ENCODE measurements around the gene TUNAR. TPM values are rescaled to one million over a fixed set of nuclear protein-coding genes. Genes with fewer than 3 reads are reported as not detected.

Gene TUNAR
- polyA plus RNA-seq, 4 donors: 0.38 to 1.8 (median 0.56) TPM

DNA sequence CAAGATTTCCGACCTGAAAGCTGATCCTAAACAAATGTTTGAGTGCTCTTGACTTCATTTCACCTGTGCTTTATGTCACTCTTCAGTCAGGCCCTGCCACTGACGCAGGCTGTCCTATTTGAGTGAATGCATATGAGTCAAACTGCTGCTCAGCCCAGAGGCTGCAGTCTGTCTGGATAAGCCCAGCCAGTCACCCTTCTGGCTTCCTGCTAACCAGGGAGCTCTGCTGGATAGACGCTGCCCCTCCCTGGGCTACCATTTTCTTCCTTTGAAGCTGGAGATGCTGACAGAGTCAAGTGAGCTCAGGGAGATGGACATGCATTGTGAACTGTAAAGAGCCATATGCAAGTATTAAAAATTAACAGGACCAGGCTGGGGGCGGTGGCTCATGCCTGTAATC, 5.1 kb upstream of the TUNAR start:
- no peak for DNase-seq (ENCODE audit: low read depth in 4 of 4, low spot score in 2 of 4)

DNA sequence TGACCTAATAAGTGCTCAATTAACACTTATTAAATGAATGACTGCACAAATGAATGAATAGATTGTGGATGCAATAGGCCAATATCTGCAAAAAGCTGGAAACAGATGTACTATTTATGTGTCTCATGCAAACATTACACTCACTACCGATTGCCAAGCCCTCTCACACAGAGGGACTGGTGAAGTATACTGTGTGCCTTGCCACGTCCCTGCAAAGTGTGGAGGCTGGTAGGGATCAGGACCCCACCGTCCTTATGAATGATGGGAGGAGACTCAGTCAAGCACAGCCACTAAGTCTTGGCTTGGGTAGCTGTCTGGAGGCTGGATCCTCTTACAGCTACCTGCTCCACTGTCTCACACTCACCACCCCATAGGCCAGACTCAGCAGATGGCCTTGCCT, 3.9 kb upstream of the TUNAR start:
- DNase-seq (ENCODE audit: low read depth in 4 of 4, low spot score in 2 of 4): no peak

DNA sequence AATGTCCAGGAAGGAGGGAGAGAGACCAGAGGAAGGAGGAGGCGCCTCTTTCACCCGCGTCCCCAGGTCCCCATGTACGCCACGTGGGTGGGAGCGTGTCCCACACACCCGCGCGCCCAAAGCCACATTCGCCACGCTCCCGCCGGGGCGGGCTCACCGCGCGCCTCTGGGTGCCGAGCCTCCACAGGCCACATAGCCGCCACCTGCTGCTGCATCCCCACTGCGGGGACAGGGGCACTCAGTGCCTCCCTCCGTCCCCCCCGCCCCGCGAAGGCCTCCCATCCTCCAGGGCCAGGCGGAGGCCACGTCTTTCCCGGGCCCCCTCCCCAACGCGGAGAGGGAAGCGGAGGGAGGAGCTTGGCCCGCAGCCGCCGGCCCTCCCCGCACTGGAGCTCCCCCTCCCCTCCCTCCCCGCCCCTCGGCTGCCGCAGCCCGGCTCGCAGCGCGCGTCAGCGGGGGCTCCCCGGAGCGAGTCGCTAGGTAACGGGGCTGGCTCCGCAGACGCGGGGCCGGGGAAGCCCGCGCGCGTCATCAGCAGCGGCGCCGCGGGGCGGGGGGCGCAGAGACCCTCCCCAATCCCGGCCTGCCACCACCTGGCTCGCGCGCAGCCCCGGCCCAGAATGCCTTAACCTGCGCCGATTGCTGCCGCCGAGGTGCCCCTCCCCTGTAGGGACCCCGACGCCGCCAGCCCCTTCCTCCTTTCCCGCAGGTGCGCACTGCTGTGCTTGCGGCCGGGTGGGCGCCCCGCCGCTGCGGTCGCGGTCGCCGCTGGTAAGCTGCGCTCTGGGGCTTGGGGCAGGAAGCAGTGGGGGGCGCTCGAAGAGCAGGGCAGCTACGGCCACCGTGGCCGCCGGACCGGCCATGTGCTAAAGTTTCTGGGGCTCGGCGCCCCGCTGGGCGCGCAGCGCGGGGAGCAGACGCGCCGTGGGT, 536 bp upstream of the TUNAR start:
- DNase-seq (ENCODE audit: low read depth in 4 of 4, low spot score in 2 of 4): no peak

DNA sequence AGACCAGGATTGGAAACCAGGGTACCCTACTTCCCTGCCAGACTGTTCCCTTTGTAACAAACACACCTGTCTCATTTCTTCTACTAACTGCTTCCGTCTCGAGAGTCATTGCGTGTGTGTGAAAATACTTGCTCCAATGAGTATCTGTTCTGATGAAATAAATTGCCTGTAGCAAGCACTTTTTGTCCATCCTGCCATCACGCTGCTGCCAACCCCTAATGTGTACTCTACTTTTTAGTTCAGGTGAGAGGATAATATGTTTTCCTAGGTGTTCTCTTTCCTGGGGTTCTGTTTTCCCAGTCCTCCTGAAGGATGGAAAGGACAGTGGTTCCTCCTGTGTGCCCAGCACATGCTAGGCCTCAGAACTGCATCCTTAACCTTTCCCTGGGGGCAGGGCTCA, 1.0 kb downstream of the TUNAR start:
- DNase-seq (ENCODE audit: low read depth in 4 of 4, low spot score in 2 of 4): no peak

DNA sequence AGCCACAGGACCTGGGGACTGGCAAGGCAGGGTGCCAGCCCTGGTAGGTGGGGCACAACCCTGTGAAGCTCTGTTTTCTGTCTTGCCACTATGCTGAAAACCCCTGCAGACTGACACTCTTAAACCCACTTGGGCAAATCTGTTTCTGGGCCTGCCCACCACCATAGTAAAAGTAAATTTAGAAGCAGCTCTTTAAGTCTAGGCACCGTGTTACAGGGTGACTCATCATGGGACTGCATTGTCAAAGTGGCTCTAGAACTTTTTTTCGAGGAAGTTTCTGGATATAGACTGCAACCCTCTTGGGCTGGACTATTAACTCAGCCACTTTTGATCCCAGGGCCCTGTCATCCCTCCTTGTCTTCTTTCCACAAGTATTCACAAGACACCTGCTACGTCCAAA, 7.7 kb downstream of the TUNAR start:
- DNase-seq (ENCODE audit: low read depth in 4 of 4, low spot score in 2 of 4): no peak

DNA sequence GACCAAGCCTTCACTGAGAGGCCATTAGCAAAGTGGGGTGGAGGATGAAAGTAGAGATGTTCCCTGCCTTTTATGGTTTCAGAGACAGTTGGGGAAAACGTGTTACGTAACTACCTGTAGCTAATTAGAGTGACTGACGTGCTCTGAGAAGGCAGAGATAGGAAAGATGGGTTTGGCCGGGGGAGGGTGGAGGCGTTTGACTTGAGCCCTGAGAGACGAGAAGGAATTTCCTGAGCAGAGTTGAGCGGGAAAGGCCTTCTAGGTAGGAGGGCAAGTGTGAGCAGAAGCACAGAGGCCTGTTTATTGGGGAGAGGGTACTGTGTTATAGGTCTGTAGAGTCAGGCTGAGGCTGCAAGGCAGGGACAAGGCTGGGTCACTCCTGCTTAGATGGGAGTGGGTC, 8.6 kb downstream of the TUNAR start:
- DNase-seq (ENCODE audit: low read depth in 4 of 4, low spot score in 2 of 4): no peak

DNA sequence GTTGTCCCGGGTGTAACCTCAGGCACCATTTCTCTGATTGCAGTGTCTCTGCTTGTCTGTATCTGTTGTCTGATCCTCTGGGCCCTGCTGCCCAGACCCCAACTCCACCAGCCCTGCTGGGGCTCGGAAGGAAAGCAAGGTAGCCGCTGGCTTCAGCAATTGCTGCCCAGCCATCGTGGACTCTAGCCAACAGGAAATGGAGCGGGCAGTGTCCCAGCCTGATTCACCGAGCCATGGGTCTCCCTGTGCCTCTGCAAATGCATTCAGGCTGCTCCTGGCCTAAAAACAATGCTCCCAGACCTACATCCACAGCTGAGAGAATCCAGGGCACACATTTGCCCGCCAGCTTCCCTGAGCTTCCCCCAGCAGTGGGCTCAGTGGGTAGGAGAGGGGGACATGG, 9.2 kb downstream of the TUNAR start:
- no peak for DNase-seq (ENCODE audit: low read depth in 4 of 4, low spot score in 2 of 4)

DNA sequence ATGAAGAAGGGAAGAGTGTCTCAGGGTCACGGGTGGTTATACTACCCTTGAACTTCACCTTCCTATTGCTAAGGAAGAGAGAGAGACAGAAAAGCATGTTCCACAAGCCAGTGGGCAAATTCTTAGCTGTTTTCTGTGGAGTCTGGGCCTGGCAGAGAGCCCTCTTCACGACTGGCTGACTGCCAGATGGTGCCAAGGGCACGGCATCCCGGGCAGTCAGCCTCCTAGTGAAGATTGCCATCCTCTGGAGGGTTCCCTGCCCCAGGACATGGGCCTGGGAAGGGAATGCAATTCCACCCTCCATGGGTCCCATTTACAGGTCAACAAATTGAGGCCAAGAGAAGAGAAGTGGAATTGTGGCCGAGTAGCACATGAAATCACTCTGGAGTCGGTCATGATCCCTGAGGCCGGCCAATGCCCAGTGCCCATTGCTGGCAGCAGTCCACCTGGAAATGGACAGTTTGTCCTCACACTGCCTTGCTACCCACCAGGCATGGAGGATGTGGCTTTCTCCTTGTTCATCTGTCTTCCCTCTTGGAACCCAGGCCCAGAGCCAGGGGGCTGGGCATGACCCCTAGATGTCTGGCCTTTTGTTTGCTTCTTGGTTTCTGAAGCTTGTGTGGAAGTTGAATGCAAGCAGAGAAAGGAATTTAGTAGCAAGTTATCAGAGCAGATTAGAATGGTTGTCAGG, 9.9 kb downstream of the TUNAR start:
- DNase-seq (ENCODE audit: low read depth in 4 of 4, low spot score in 2 of 4): no peak

DNA sequence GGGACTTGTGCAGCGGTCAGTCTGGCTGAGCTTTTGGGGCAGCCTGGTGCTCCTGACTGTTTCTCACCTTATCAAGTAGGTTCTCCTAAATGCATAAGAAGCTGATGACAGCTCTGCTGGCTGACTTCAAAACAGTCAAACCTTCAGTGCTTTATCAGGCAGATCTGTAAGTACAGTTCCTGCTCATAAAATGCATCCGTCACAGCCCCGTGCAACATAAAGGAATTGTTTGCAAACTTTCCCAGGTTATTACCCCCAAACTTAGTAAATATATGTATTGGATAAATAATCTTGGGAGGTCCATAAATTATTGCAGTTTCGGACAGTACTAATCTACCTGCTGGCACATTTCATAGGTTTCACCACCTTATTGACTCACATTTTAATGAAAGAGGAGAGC, 10.7 kb downstream of the TUNAR start:
- DNase-seq (ENCODE audit: low read depth in 4 of 4, low spot score in 2 of 4): no peak

DNA sequence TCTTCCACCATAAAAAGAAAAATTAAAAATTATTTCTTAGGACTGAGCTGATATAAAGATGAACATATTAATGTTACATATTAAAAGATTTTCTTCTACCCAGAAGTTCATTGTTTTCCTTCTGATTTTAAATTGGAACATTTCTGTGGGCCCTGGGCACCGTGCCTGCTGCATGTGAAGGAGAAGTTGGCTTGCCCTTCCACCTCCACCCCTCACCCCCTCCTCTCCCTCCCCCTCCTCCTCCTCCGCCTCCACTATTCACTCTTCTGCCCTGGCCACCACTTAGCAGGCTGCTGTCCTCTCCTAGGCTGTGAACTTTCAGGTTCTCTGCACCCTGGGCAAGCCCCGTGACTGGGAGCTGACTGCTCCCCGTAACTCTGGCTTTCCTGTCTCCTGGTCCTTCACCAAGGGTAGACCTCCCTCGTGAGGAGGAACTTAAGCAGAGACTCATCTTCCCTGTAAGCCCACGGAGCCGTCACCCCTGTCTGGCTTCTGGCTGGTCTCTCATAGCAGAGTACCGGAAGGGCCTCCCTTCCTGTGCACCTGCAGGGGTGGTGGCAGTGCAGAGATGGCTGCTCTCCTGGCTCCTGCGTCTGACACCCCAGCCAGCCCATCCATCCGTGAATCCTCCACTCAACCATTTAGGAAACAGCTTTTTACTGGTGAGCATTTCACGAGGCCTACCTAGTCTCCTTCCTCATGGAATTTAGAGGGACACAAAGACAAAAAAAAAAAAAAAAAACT, 12.8 kb downstream of the TUNAR start:
- DNase-seq (ENCODE audit: low read depth in 4 of 4, low spot score in 2 of 4): no peak

DNA sequence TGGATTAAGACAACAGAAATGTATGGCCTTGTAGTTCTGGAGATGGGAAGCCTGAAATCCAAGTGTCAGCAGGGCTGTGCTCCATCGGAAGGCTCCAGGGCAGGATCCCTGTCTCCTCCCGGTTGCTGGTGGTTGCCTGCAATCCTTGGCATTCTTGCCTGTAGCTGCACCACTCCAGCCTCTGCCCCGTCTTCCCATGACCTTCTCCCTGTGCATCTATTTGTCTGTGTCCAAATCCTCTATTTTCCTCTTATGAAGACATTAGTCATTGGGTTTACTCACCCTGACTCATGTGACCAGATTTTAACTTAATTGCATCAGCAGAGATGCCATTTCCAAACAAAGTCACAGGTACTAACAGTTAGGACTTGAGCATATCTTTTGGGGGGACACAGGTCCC, 15.1 kb downstream of the TUNAR start:
- DNase-seq (ENCODE audit: low read depth in 4 of 4, low spot score in 2 of 4): no peak

DNA sequence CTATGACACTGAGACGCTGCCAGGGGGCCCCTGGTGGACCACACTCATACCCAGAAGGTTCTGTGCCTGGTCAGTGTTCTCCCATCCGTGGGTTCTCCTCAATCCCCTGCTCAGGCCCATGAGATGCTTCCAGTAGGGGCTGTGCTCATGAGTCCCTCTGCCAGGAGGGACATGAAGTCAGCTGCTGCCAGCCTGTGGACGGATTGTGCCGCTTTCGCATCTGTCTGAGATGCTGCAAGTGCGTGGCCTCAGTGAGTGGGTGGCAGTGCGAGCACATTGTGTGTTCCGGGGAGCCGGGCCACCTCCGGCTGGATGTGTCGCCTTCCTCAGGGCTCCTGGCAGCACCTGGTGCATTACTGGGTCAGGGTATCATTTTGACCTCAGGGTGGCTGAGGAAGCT, 15.5 kb downstream of the TUNAR start:
- no peak for DNase-seq (ENCODE audit: low read depth in 4 of 4, low spot score in 2 of 4)

DNA sequence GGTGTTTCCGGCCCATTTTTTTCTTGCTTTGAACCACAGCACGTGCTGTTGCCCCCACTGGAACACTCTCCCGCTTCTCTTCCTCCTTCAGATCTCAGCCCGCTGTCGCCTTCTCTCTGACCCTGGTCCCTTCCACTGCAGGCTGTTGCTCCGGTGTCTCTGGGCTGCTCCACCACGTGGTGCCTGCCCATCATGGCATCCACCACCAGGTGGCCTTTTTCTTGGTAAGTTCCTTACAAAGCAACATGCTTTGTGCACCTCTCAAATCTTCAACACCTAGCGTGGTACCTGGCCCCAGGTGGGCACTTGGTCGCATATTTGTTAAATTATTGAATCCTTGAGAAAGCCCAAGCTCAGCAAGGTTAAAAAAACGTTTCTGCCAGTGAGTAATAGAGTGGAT, 19.1 kb downstream of the TUNAR start:
- DNase-seq (ENCODE audit: low read depth in 4 of 4, low spot score in 2 of 4): no peak

DNA sequence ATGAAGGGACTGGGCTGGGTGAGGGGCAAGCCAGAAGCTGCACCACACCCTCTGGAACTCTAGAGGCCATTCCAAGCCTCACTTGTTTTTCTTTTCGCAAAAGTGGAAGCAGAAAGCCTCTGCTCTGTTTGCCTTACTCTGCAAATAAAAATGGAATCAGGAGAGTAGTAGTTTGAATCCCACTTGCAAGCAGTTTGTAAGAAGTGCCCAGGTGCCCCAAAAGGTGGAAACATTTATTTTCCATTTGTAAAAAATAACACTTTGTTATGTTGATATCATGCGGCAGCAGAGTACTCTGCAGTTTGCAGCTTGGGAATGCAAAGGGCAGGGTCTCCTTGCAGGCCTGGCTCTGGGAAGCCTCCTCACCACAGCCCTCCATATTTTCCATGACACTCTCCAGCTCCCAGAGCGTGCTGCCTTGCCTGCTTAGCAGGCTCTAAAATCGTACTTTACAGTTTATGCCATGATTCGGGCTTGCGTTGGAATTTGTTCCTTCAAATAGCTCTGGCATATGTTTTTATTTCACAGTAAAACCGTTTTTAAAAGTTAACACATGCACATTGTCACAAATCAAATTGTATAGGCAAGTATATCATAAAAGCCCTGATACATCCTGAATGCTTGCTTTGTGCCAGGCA, 20.0 kb downstream of the TUNAR start:
- DNase-seq (ENCODE audit: low read depth in 4 of 4, low spot score in 2 of 4): no peak

DNA sequence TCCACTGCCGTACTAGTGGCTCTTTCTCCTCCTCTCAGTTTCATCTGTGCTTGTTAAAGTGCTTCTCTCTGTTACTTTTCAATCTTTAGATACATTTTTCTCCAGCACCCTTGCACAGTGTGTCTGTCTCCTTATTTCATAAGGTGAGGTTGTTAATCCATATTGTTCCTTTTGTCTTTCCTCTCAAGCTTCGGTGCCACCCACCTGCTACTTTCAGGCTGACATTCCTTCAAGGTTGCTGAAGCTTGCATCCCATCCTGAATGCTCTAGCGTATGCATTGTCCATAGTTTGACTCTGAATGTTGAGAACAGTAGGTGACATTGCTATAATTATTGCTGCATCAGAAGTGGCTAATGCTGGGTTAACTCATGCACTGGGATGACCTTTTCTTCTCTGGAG, 20.6 kb downstream of the TUNAR start:
- DNase-seq (ENCODE audit: low read depth in 4 of 4, low spot score in 2 of 4): no peak

DNA sequence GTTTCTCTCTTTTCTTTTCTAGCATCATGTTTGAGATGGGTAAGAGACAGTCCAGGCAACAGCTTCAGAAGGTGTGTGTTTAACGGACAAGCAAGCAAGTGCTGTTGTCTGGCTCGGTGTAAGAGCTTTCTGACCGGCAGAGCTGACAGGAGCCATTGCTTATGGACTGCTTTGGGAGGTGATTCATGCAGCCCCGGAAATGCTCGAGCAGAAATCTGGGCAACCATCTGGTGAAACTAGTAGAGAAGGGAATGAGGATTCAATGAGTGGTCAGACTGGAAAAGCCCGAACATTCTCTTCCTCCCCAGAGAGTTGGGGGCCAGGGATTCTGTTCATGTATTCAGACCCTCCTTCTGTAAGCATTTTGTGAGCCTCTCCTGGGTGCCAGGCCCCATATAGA, 24.4 kb downstream of the TUNAR start:
- DNase-seq (ENCODE audit: low read depth in 4 of 4, low spot score in 2 of 4): no peak

DNA sequence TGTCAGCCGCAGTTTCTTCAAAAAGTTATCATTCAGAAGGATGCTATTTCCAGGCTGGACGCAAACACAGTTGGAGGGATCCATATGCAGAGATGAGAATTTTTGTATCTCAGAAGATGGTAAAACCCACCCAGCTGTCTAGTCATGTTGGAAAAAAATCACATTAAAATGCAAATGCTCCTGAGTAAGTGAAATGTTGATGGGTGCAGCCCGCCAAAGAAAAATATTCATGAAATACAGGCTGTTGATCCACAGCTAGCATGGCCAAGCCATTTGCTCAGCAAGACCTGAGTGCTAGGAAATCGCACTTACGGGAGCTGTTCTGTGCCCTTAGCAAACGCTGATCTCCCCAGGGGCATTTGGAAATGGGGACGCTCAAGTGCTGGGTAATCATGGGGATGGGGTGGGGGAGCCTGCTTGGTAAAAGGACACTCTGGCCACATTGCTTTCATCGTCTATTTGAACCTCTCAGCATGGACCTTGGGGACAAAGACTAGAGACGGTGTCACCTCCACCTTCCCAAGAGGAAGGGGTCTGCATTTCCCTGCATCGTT, 25.7 kb downstream of the TUNAR start:
- no peak for DNase-seq (ENCODE audit: low read depth in 4 of 4, low spot score in 2 of 4)

DNA sequence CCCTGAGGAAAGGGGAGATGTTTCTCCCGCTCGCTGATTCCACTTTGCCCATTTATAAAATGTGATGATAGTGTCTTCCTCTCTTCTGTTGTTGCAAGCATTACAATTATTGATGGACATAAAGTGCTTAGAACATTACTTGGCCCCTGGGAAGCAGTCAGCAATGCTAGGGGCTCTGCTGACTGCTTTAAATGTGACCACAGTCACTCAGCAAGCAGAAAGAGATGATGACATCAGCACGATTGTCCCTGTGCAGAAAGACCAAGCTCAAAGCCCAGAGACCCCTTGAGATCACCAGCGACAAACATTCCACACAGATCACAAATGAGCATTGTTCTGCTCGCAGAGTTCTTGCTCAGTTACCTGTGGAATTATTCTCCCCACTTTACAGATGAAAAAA, 26.5 kb downstream of the TUNAR start:
- no peak for DNase-seq (ENCODE audit: low read depth in 4 of 4, low spot score in 2 of 4)

DNA sequence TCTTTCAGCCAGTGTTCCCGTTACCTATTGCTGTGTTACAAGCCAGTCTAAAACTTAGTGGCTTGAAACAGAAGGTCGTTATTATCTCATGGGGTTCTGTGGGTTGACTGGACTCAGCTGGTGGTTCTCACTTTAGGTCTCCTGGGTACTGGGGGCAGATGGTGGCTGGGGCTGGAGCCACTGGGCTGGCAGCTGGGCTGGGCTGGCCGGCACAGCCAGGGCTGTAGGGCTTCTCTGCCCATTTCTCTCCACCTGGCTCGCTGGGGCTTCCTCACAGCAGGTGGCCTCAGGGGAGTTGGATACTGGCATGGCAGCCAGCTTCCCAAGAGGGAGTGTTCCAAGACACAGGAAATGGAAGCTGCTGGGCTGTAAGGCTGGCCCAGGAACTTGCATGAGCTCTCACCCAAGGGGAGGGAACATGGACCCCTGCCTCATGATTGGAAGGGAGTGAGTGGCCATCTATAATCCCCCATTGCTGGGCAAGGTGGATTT, 27.0 kb downstream of the TUNAR start:
- DNase-seq (ENCODE audit: low read depth in 4 of 4, low spot score in 2 of 4): no peak

DNA sequence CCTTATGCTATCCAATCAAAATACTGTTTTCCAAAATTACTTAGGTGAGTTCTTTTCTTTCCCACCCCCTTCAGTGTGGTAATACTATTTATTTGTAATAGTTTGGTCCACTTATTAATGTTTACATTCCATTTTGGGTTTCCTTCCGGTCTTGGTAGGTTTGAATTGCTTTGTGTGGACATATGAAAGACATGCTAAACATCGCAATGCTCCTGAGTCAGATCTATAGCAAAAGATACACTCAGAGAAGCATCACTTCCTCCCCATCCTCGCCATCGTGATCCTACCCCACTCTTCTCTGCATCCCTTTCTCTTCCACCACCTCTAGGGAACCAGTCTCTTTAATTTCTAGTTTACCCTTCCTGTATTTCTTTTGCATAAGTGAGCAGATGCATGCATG, 30.0 kb downstream of the TUNAR start:
- no peak for DNase-seq (ENCODE audit: low read depth in 4 of 4, low spot score in 2 of 4)

DNA sequence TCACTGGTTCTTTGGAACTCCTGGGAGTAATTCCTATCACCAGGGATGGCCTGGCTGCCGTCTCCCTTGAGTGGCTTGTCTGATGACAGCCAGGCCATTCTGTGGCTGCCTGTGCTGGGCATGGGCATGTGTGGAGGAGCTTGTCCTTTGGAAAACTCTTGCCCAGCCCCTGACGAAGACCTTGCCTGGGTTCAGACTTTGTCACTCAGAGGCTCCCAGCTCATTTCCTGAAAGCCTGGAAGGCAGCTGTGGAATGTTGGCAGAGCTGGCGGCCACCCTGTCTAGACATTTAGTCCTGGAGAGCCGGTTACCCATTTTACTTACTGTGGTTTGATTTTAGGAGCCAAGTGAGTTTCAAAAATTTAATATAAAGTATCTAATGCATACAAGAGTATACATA, 34.0 kb downstream of the TUNAR start:
- DNase-seq (ENCODE audit: low read depth in 4 of 4, low spot score in 2 of 4): no peak
